Ascending aorta (tissue), 2 donors: ENCODE results near the gene CCDC148. TPM values are rescaled to one million over a fixed set of nuclear protein-coding genes. Genes with fewer than 3 reads are reported as not detected.

Source experiments
- DNase-seq, 2 donors: peaks; one replicate each; pipeline ENCODE4 v3.0.0-alpha.2; 2019; ENCODE audit warnings: low spot score in 2 of 2
- H3K27ac ChIP-seq, 2 donors: fragments of 200-600 bp; sonication (generic); one replicate each; pipeline ENCODE4 v1.5.1; 2016 to 2017; ENCODE audit warnings: mild to moderate bottlenecking in 1 of 2
- H3K27me3 ChIP-seq: fragments of 200-600 bp; sonication (generic); one replicate; pipeline ENCODE4 v1.5.1; 2017
- H3K36me3 ChIP-seq, 2 donors: fragments of 200-600 bp; sonication (generic); one replicate each; pipeline ENCODE4 v1.5.1; 2016
- H3K4me1 ChIP-seq, 2 donors: fragments of 200-600 bp; sonication (generic); one replicate each; pipeline ENCODE4 v1.5.1; 2016 to 2017; ENCODE audit warnings: mild to moderate bottlenecking in 1 of 2
- H3K4me3 ChIP-seq, 2 donors: fragments of 200-600 bp; sonication (generic); one replicate each; pipeline ENCODE4 v1.5.1; 2016 to 2017; ENCODE audit warnings: mild to moderate bottlenecking in 1 of 2
- H3K9me3 ChIP-seq, 2 donors: fragments of 200-600 bp; sonication (generic); one replicate each; pipeline ENCODE4 v1.5.1; 2016
- intact Hi-C: fragments of 100-400 bp; cut with DNase I; formaldehyde crosslinking; loops from one replicate; pipeline ENCODE4 v1.15.1; 2023
- total RNA-seq: library from RNA; depleted of rRNA; stranded (reverse); fragments of >200 nt; gene quantifications from one replicate; pipeline ENCODE4 v1.1.0, GENCODE V29; 2016
- TF ChIP-seq, protein P1 (sequence below), 3 experiments: fragments of 200-600 bp in 2 of 3; fragments of 450-650 bp in 1 of 3; sonication (generic) in 2 of 3; IDR thresholded peaks; one replicate each; pipeline ENCODE4 v1.5.1; 2016 to 2019; ENCODE audit warnings: antibody characterized with exemption in 3 of 3, mild to moderate bottlenecking in 1 of 3, moderate library complexity in 1 of 3

Gene CCDC148
- total RNA-seq, 1 donor from 2014 or later, result not detected

DNA sequence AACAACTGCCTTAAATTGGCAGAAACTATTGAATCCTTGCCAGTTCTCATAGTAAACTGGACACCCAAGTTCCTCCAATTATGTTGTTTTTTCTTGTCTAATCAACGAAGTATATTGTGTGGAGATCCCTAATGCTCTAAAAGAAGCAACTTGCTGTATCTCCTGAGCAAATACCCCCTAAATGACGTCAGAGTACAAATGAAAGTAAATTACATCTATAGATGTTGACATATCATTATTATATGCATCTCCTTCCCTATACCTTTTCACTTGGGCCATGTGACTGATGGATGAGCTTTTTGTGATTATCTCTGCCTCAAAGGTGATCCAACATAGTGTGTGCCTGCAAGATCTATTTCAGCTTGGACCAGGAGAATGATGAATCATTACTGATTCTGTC, 159.4 kb downstream of the CCDC148 start:
- intact Hi-C loops, result no loop called here
- H3K4me3 ChIP-seq, result no peak overlapping the region
- H3K4me1 ChIP-seq, result no peaks in the 10 kb centered on the region
- no peak overlapping the region for H3K27ac ChIP-seq
- TF ChIP-seq, protein P1, sequence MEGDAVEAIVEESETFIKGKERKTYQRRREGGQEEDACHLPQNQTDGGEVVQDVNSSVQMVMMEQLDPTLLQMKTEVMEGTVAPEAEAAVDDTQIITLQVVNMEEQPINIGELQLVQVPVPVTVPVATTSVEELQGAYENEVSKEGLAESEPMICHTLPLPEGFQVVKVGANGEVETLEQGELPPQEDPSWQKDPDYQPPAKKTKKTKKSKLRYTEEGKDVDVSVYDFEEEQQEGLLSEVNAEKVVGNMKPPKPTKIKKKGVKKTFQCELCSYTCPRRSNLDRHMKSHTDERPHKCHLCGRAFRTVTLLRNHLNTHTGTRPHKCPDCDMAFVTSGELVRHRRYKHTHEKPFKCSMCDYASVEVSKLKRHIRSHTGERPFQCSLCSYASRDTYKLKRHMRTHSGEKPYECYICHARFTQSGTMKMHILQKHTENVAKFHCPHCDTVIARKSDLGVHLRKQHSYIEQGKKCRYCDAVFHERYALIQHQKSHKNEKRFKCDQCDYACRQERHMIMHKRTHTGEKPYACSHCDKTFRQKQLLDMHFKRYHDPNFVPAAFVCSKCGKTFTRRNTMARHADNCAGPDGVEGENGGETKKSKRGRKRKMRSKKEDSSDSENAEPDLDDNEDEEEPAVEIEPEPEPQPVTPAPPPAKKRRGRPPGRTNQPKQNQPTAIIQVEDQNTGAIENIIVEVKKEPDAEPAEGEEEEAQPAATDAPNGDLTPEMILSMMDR (IDR thresholded peaks at IDR 0.05), result no peak
- no peaks in the 10 kb centered on the region for H3K9me3 ChIP-seq
- H3K36me3 ChIP-seq, result no peaks in the 10 kb centered on the region
- H3K27me3 ChIP-seq, result no peaks in the 10 kb centered on the region
- DNase-seq, result no peak

DNA sequence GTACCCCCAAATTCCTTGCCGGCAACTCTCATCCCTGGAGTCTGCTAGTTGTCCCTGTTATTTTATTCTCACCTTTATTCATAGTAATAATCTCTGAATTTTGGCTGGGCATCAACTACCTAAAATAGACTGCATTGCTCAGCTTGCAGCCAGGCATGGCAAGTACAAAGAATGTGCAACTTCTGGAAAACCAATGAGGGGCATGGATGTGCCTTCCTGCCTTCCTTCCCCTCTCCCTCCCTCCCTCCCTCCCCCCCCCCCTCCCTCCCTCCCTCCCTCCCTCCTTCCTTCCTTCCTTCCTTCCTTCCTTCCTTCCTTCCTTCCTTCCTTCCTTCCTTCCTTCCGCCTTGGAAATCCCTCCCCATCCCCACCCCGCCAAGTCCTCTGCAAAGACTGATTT, 162.8 kb downstream of the CCDC148 start:
- TF ChIP-seq, protein P1 (IDR thresholded peaks at IDR 0.05), result no peak
- intact Hi-C loops, result no loop called here
- Histone ChIP-seq H3K4me1 (no peaks in the 10 kb centered on the region), H3K4me3 (no peak overlapping the region), H3K36me3 (no peaks in the 10 kb centered on the region), H3K27ac (no peak overlapping the region), H3K9me3 (no peaks in the 10 kb centered on the region), H3K27me3 (no peaks in the 10 kb centered on the region)
- DNase-seq, result no peak

DNA sequence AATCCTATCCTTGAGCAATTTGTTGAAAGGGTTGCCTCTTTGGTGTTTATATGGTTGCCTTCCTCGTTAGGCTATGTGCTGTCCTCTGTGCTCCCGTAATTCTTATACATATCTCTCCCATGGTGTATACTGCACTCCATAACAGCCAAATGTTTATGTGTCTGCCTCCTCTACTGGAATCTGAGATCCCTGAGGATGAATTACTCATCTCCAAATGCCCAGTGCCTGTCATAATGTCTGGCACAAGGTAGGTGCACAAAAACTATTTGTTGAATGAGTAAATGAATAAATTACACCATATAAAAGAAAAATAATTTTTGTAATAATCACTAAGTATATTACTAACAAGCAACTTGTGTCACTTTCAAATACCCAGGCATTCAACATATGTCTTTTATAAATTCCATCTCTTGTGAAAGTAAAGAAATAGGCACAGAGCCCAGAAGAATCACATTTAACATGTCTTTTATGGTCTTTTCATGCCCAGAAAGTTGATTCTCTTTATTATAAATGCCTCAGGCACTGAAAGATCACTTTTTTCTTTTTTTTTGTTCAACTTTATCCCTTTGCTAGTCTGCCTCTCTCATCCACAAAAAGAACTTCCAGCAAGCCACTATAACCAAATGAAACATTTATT, 164.9 kb downstream of the CCDC148 start:
- Histone ChIP-seq H3K27me3 (no peaks in the 10 kb centered on the region), H3K9me3 (no peaks in the 10 kb centered on the region), H3K36me3 (no peaks in the 10 kb centered on the region), H3K4me1 (no peaks in the 10 kb centered on the region), H3K4me3 (no peak overlapping the region), H3K27ac (no peak overlapping the region)
- TF ChIP-seq, protein P1 (IDR thresholded peaks at IDR 0.05), result no peak
- intact Hi-C loops, result no loop called here
- DNase-seq, result no peak

DNA sequence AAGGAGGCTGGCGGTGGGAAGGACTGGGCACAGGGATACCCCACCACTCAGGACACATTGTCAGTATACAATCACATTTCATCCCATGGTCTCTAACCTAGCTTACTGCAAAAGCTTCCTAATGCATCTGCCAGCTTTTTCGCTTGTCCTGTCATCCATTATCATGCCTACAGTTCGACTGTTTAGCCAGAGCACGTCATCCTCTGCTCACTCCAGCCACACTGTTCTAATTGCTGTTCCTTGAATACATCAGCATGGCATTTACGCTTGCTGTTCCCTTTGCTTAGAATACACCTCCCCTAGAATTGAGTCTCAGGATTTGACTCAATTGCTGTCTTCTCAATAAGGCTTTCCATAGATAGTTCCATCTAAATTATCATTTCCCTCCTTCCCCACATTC, 166.3 kb downstream of the CCDC148 start:
- no peaks in the 10 kb centered on the region for H3K4me1 ChIP-seq
- H3K9me3 ChIP-seq, result no peaks in the 10 kb centered on the region
- H3K27me3 ChIP-seq, result no peaks in the 10 kb centered on the region
- TF ChIP-seq, protein P1 (IDR thresholded peaks at IDR 0.05), result no peak
- no peak overlapping the region for H3K4me3 ChIP-seq
- no peak for DNase-seq
- intact Hi-C loops, result no loop called here
- H3K27ac ChIP-seq, result no peak overlapping the region
- H3K36me3 ChIP-seq, result no peaks in the 10 kb centered on the region

DNA sequence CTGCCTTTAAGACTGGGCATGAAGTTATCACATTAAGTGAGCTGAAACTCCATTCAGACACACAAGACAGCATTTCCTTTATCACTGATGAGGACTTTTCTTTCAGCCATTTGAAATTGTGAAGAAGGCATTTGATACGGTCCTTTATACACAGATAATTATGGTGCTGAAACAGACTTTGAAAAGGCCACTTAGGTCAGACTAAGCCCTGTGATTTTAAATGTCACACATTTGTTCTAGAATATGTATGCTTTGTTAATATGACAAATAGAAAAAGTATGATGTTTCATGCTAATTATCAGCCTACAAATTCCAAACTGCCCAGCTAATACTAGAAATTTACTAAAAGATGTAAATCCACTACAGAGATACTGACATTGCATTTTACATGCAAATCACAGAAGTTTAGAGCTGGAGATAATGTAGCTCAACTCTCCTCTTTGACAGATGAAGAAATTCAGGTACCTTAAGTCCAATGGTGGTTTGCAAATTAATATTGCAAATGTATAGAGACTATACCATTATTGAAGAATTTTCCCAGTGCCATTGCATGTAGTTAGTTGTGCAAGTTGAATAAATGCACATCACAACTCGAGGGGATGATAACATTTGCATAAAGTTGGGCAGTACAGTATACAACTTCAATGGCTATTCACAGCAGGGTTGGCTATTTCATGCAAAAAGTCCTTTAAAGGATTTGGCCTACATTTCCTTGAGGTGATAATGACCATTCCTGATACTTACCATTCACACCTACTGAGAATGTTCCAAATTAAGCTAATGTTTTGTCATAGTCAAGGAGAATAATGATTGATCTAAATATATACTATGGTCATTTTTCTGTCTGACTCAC, 179.7 kb downstream of the CCDC148 start:
- Histone ChIP-seq H3K9me3 (no peaks in the 10 kb centered on the region), H3K4me1 (no peaks in the 10 kb centered on the region), H3K36me3 (no peaks in the 10 kb centered on the region), H3K27me3 (no peaks in the 10 kb centered on the region), H3K4me3 (no peak overlapping the region), H3K27ac (no peak overlapping the region)
- TF ChIP-seq, protein P1 (IDR thresholded peaks at IDR 0.05), result no peak
- DNase-seq, result no peak
- intact Hi-C loops, result no loop called here
